Measurements from ENCODE around the gene ADGRG6. TPM values are rescaled to one million over a fixed set of nuclear protein-coding genes. Genes with fewer than 3 reads are reported as not detected.
A peak's percentile ranks its signal among the peaks of the same experiment; 100 is the strongest.

Gene ADGRG6
- total and polyA plus RNA-seq, 2 donors (not counting 1 experiment from before 2014, with no cell fraction given) = 49.9 to 67.2 TPM

DNA sequence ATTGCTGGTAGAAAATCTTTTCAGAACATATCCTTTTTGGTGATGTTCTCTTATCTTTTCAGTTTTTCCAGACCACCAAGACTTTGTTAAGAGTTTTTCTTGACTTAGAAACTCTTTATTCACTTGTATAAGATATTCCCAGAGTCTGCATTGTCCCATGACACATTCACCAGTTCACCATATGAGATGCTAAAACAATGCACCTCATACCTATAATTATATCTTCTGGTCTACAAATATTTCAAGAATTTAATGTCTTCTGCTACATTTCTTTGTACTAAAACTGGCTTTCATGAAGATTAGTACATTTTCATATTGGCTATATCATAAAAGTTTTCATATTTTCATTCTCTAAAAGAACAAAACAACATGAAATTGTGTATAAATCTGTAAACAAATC is 111.3 kb downstream of the ADGRG6 start:
- DNase-seq (ENCODE audit: low read depth in 2 of 2) = peak in 1 of 2 donors; percentile 84
- Histone ChIP-seq H2AFZ (ENCODE audit: low read length) (no peak overlapping the region), H3K9ac (ENCODE audit: insufficient read depth, low read length) (no peak overlapping the region), H3K4me3 (replicated peaks in 1 of 4; ENCODE audit: control extremely low read depth in 1 of 4, insufficient read depth in 1 of 4, low read depth in 3 of 4, low read length in 4 of 4) (no peak overlapping the region), H3K79me2 (ENCODE audit: control insufficient read depth, insufficient read depth, low read length) (no peaks in the 10 kb centered on the region), H3K27ac (ENCODE audit: insufficient read depth, low read length) (peak overlapping the region; percentile 76), H3K9me3 (ENCODE audit: control insufficient read depth, insufficient read depth, low read depth, low read length) (no peaks in the 10 kb centered on the region), H4K20me1 (ENCODE audit: control insufficient read depth, extremely low read depth, insufficient read depth, low read length) (no peaks in the 10 kb centered on the region), H3K4me1 (ENCODE audit: control insufficient read depth, extremely low read depth, insufficient read depth, low read length) (peaks cover 15% of the 10 kb centered on the region), H3K4me2 (ENCODE audit: extremely low read depth, insufficient read depth, low read length) (peak overlapping the region; percentile 35), H3K27me3 (ENCODE audit: control insufficient read depth, insufficient read depth, low read length) (no peaks in the 10 kb centered on the region), H3K36me3 (ENCODE audit: control insufficient read depth, insufficient read depth, low read length) (no peaks in the 10 kb centered on the region)
- TF ChIP-seq, protein P1, sequence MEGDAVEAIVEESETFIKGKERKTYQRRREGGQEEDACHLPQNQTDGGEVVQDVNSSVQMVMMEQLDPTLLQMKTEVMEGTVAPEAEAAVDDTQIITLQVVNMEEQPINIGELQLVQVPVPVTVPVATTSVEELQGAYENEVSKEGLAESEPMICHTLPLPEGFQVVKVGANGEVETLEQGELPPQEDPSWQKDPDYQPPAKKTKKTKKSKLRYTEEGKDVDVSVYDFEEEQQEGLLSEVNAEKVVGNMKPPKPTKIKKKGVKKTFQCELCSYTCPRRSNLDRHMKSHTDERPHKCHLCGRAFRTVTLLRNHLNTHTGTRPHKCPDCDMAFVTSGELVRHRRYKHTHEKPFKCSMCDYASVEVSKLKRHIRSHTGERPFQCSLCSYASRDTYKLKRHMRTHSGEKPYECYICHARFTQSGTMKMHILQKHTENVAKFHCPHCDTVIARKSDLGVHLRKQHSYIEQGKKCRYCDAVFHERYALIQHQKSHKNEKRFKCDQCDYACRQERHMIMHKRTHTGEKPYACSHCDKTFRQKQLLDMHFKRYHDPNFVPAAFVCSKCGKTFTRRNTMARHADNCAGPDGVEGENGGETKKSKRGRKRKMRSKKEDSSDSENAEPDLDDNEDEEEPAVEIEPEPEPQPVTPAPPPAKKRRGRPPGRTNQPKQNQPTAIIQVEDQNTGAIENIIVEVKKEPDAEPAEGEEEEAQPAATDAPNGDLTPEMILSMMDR (conservative IDR thresholded peaks at IDR 0.05 in 1 of 2, IDR thresholded peaks at IDR 0.05 in 1 of 2; ENCODE audit: low read depth in 1 of 2, low read length in 2 of 2) = no peak
- no peak for TF ChIP-seq EZH2 (IDR thresholded peaks at IDR 0.05; ENCODE audit: low read length, missing control alignments)

GRCh38 chr6:142414462-142415250 is 112.8 kb downstream of the ADGRG6 start:
- Histone ChIP-seq H2AFZ (ENCODE audit: low read length) (no peak overlapping the region), H4K20me1 (ENCODE audit: control insufficient read depth, extremely low read depth, insufficient read depth, low read length) (no peaks in the 10 kb centered on the region), H3K9ac (ENCODE audit: insufficient read depth, low read length) (no peak overlapping the region), H3K36me3 (ENCODE audit: control insufficient read depth, insufficient read depth, low read length) (no peaks in the 10 kb centered on the region), H3K4me1 (ENCODE audit: control insufficient read depth, extremely low read depth, insufficient read depth, low read length) (peaks cover 15% of the 10 kb centered on the region), H3K27me3 (ENCODE audit: control insufficient read depth, insufficient read depth, low read length) (no peaks in the 10 kb centered on the region), H3K4me3 (replicated peaks in 1 of 4; ENCODE audit: control extremely low read depth in 1 of 4, insufficient read depth in 1 of 4, low read depth in 3 of 4, low read length in 4 of 4) (no peak overlapping the region), H3K79me2 (ENCODE audit: control insufficient read depth, insufficient read depth, low read length) (no peaks in the 10 kb centered on the region), H3K9me3 (ENCODE audit: control insufficient read depth, insufficient read depth, low read depth, low read length) (no peaks in the 10 kb centered on the region), H3K27ac (ENCODE audit: insufficient read depth, low read length) (peak overlapping the region; percentile 76), H3K4me2 (ENCODE audit: extremely low read depth, insufficient read depth, low read length) (no peak overlapping the region)
- TF ChIP-seq EZH2 (IDR thresholded peaks at IDR 0.05; ENCODE audit: low read length, missing control alignments) = no peak
- TF ChIP-seq, protein P1 (conservative IDR thresholded peaks at IDR 0.05 in 1 of 2, IDR thresholded peaks at IDR 0.05 in 1 of 2; ENCODE audit: low read depth in 1 of 2, low read length in 2 of 2) = no peak
- no peak for DNase-seq (ENCODE audit: low read depth in 2 of 2)

- Histone ChIP-seq H4K20me1 (ENCODE audit: control insufficient read depth, extremely low read depth, insufficient read depth, low read length) (no peaks in the 10 kb centered on the region), H3K27ac (ENCODE audit: insufficient read depth, low read length) (peak overlapping the region; percentile 83), H3K27me3 (ENCODE audit: control insufficient read depth, insufficient read depth, low read length) (no peaks in the 10 kb centered on the region), H3K4me2 (ENCODE audit: extremely low read depth, insufficient read depth, low read length) (peak overlapping the region; percentile 59), H3K79me2 (ENCODE audit: control insufficient read depth, insufficient read depth, low read length) (no peaks in the 10 kb centered on the region), H3K4me1 (ENCODE audit: control insufficient read depth, extremely low read depth, insufficient read depth, low read length) (peaks cover 15% of the 10 kb centered on the region), H3K9ac (ENCODE audit: insufficient read depth, low read length) (no peak overlapping the region), H3K9me3 (ENCODE audit: control insufficient read depth, insufficient read depth, low read depth, low read length) (no peaks in the 10 kb centered on the region), H3K4me3 (replicated peaks in 1 of 4; ENCODE audit: control extremely low read depth in 1 of 4, insufficient read depth in 1 of 4, low read depth in 3 of 4, low read length in 4 of 4) (no peak overlapping the region), H2AFZ (ENCODE audit: low read length) (no peak overlapping the region), H3K36me3 (ENCODE audit: control insufficient read depth, insufficient read depth, low read length) (no peaks in the 10 kb centered on the region)
- peak; percentile 91 to 99 for DNase-seq (ENCODE audit: low read depth in 2 of 2)
- TF ChIP-seq EZH2 (IDR thresholded peaks at IDR 0.05; ENCODE audit: low read length, missing control alignments) = no peak
Observed at GRCh38 chr6:142416179-142416578, 114.4 kb downstream of the ADGRG6 start.
